NCI-H524 treated with DMSO at 0.1 percent for 48 hours (cell line): ENCODE results near the gene DOCK9.

Experiments used
- DNase-seq: peaks from one replicate; lab custom pipeline; 2025; lab: John Stamatoyannopoulos, UW

Gene DOCK9

GRCh38 chr13:98997738-98998641 lies 20.1 kb upstream of the DOCK9 start:
- no peak for DNase-seq

- DNase-seq = no peak
Observed at GRCh38 chr13:98997011-98997730, 19.3 kb upstream of the DOCK9 start.

- no peak for DNase-seq
Observed at GRCh38 chr13:98996046-98996445, 18.2 kb upstream of the DOCK9 start.

GRCh38 chr13:98994896-98995295 lies 17.0 kb upstream of the DOCK9 start:
- no peak for DNase-seq

- DNase-seq = no peak
Observed at GRCh38 chr13:98994080-98994479, 16.2 kb upstream of the DOCK9 start.

GRCh38 chr13:98992355-98992754 lies 14.5 kb upstream of the DOCK9 start:
- DNase-seq = no peak

GRCh38 chr13:98990701-98991100 lies 12.8 kb upstream of the DOCK9 start:
- DNase-seq = no peak

GRCh38 chr13:98989469-98990235 lies 11.8 kb upstream of the DOCK9 start:
- no peak for DNase-seq

GRCh38 chr13:98988780-98989179 lies 10.9 kb upstream of the DOCK9 start:
- no peak for DNase-seq

- DNase-seq = no peak
Observed at GRCh38 chr13:98988277-98988676, 10.4 kb upstream of the DOCK9 start.

GRCh38 chr13:98987275-98987674 lies 9.4 kb upstream of the DOCK9 start:
- no peak for DNase-seq

- no peak for DNase-seq
Observed at GRCh38 chr13:98986226-98986846, 8.5 kb upstream of the DOCK9 start.

- no peak for DNase-seq
Observed at GRCh38 chr13:98985591-98985990, 7.7 kb upstream of the DOCK9 start.

- DNase-seq = no peak
Observed at GRCh38 chr13:98984983-98985382, 7.1 kb upstream of the DOCK9 start.

- no peak for DNase-seq
Observed at GRCh38 chr13:98984118-98984517, 6.3 kb upstream of the DOCK9 start.

- DNase-seq = no peak
Observed at GRCh38 chr13:98983182-98983581, 5.3 kb upstream of the DOCK9 start.

- no peak for DNase-seq
Observed at GRCh38 chr13:98981369-98982080, 3.7 kb upstream of the DOCK9 start.

GRCh38 chr13:98979012-98979660 lies 1.3 kb upstream of the DOCK9 start:
- no peak for DNase-seq

GRCh38 chr13:98978280-98978679 lies 416 bp upstream of the DOCK9 start:
- DNase-seq = no peak

- no peak for DNase-seq
Observed at GRCh38 chr13:98976941-98977340, 923 bp downstream of the DOCK9 start.

- no peak for DNase-seq
Observed at GRCh38 chr13:98976338-98976737, 1.5 kb downstream of the DOCK9 start.
